PC-9 (cell line): ENCODE measurements around the gene ANKDD1A. TPM values are rescaled to one million over a fixed set of nuclear protein-coding genes. Genes with fewer than 3 reads are reported as not detected.

Source experiments
- BruUV-seq: library from RNA; stranded (reverse); fragments of 400-500 nt; replicated peaks from 2 replicates; lab custom pipeline; 2021; lab: Mats Ljungman, UMichigan
- CTCF ChIA-PET: fragments of 300-600 bp; sonication (Branson Sonifier 250); formaldehyde crosslinking; loops from one replicate; lab custom pipeline; 2022; ENCODE audit warnings: antibody characterized with exemption; lab: Charles Lee
- POLR2A ChIA-PET: fragments of 300-600 bp; sonication (Branson Sonifier 250); formaldehyde crosslinking; loops from one replicate; lab custom pipeline; 2022; ENCODE audit warnings: antibody characterized with exemption; ENCODE audit not compliant: unreplicated experiment; lab: Charles Lee
- DNase-seq, 2 experiments: peaks; one replicate each; pipeline versions ENCODE4 v3.0.0 to v3.0.0-alpha.2; 2015 to 2022; ENCODE audit warnings: mixed read lengths in 1 of 2
- H2AFZ ChIP-seq: fragments of 200-600 bp; sonication (generic); 2 replicates; pipeline ENCODE4 v1.8.1; 2017; ENCODE audit warnings: antibody characterized with exemption
- H3F3A ChIP-seq: fragments of 200-600 bp; sonication (generic); 2 replicates; pipeline ENCODE4 v1.8.1; 2017; ENCODE audit warnings: antibody characterized with exemption, mild to moderate bottlenecking, low read depth; ENCODE audit not compliant: insufficient read depth
- H3K27ac ChIP-seq: fragments of 200-600 bp; sonication (generic); 2 replicates; pipeline ENCODE4 v1.6.1; 2016; ENCODE audit warnings: mixed run types
- H3K27me3 ChIP-seq: fragments of 200-600 bp; sonication (generic); 2 replicates; pipeline ENCODE4 v1.6.1; 2016; ENCODE audit warnings: low read depth, mixed run types; ENCODE audit not compliant: insufficient read depth
- H3K36me3 ChIP-seq: fragments of 200-600 bp; sonication (generic); 2 replicates; pipeline ENCODE4 v1.6.1; 2016; ENCODE audit warnings: low read depth, mixed run types
- H3K4me1 ChIP-seq: fragments of 200-600 bp; sonication (generic); replicated peaks from 2 replicates; pipeline ENCODE4 v1.6.1; 2016; ENCODE audit warnings: mixed run types; ENCODE audit not compliant: insufficient read depth
- H3K4me2 ChIP-seq: fragments of 200-600 bp; sonication (generic); 2 replicates; pipeline ENCODE4 v1.6.1; 2017; ENCODE audit warnings: mixed run types
- H3K4me3 ChIP-seq: fragments of 200-600 bp; sonication (generic); 2 replicates; pipeline ENCODE4 v1.6.1; 2016; ENCODE audit warnings: mixed run types
- H3K79me2 ChIP-seq: fragments of 200-600 bp; sonication (generic); 2 replicates; pipeline ENCODE4 v1.6.1; 2017; ENCODE audit warnings: low read depth, mixed run types
- H3K9me2 ChIP-seq: fragments of 200-600 bp; sonication (generic); 2 replicates; pipeline ENCODE4 v1.8.1; 2017; ENCODE audit warnings: mild to moderate bottlenecking; ENCODE audit not compliant: insufficient read depth
- H3K9me3 ChIP-seq: fragments of 200-600 bp; sonication (generic); 2 replicates; pipeline ENCODE4 v1.8.1; 2016; ENCODE audit warnings: low read depth; ENCODE audit not compliant: insufficient read depth
- H4K20me1 ChIP-seq: fragments of 200-600 bp; sonication (generic); 2 replicates; pipeline ENCODE4 v1.8.1; 2017; ENCODE audit not compliant: insufficient read depth
- EZH2 ChIP-seq: fragments of 200-600 bp; sonication (generic); IDR thresholded peaks from 2 replicates; pipeline ENCODE4 v1.8.0; 2017; ENCODE audit warnings: antibody characterized with exemption, low read depth
- intact Hi-C: fragments of 100-400 bp; cut with micrococcal nuclease; formaldehyde crosslinking; loops from one replicate; pipeline ENCODE4 v1.10.0; 2022; ENCODE audit not compliant: unreplicated experiment
- total RNA-seq: library from RNA; stranded (reverse); gene quantifications from 2 replicates; pipeline ENCODE4 v1.2.3, GENCODE V29; 2021
- TF ChIP-seq, protein P1 (sequence below): fragments of 200-600 bp; sonication (generic); conservative IDR thresholded peaks from 2 replicates; pipeline ENCODE4 v1.6.1; 2017; ENCODE audit warnings: mixed run types, antibody characterized with exemption, mild to moderate bottlenecking, moderate library complexity

ANKDD1A gene
- total RNA-seq, 1 experiment from 2014 or later = 14.2 TPM

DNA sequence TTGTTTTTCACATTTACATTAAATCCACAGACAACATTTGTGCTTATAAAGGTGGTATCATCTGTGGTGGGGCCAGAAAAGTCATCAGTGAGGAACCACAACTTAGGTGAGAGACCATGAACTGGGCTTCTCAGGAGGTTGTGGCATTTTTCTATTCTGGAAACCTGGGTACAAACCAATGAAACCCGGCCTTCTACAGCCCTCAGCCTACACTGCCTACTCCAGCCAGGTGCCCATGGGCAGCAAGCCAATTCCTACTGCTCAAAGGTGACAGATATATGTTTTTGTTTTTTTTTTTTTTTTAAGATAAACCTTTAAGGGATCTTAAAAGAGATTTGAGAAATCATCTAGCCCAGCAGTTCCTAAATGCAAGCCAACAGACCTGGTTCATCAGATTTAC is 57.7 kb downstream of the ANKDD1A start:
- H3K27ac ChIP-seq = no peak overlapping the region
- DNase-seq = no peak
- no TSS peak for BruUV-seq
- TF ChIP-seq, protein P1, sequence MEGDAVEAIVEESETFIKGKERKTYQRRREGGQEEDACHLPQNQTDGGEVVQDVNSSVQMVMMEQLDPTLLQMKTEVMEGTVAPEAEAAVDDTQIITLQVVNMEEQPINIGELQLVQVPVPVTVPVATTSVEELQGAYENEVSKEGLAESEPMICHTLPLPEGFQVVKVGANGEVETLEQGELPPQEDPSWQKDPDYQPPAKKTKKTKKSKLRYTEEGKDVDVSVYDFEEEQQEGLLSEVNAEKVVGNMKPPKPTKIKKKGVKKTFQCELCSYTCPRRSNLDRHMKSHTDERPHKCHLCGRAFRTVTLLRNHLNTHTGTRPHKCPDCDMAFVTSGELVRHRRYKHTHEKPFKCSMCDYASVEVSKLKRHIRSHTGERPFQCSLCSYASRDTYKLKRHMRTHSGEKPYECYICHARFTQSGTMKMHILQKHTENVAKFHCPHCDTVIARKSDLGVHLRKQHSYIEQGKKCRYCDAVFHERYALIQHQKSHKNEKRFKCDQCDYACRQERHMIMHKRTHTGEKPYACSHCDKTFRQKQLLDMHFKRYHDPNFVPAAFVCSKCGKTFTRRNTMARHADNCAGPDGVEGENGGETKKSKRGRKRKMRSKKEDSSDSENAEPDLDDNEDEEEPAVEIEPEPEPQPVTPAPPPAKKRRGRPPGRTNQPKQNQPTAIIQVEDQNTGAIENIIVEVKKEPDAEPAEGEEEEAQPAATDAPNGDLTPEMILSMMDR = no peak
- TF ChIP-seq EZH2 = no peak
- H3K36me3 ChIP-seq = peaks cover 5% of the 10 kb centered on the region; the same call in 1 of the 2 replicates
- no peaks in the 10 kb centered on the region for H3K79me2 ChIP-seq
- H2AFZ ChIP-seq = no peak overlapping the region
- intact Hi-C loops = no loop called here
- no peaks in the 10 kb centered on the region for H4K20me1 ChIP-seq
- H3K9me3 ChIP-seq = no peaks in the 10 kb centered on the region
- no peak overlapping the region for H3K4me3 ChIP-seq
- no peak overlapping the region for H3K4me2 ChIP-seq
- H3F3A ChIP-seq = no peaks in the 10 kb centered on the region
- ChIA-PET CTCF (no interaction called here), POLR2A (no interaction called here)
- no peaks in the 10 kb centered on the region for H3K27me3 ChIP-seq
- no peaks in the 10 kb centered on the region for H3K9me2 ChIP-seq
- H3K4me1 ChIP-seq = no peaks in the 10 kb centered on the region

- no peaks in the 10 kb centered on the region for H3K79me2 ChIP-seq
- no peaks in the 10 kb centered on the region for H3K36me3 ChIP-seq
- BruUV-seq = no TSS peak
- no peak overlapping the region for H3K4me2 ChIP-seq
- no peak for DNase-seq
- H3F3A ChIP-seq = no peaks in the 10 kb centered on the region
- H4K20me1 ChIP-seq = no peaks in the 10 kb centered on the region
- no peak overlapping the region for H3K27ac ChIP-seq
- no peaks in the 10 kb centered on the region for H3K9me3 ChIP-seq
- no peaks in the 10 kb centered on the region for H3K9me2 ChIP-seq
- ChIA-PET CTCF (no interaction called here), POLR2A (no interaction called here)
- no peaks in the 10 kb centered on the region for H3K27me3 ChIP-seq
- H2AFZ ChIP-seq = no peak overlapping the region
- H3K4me1 ChIP-seq = no peaks in the 10 kb centered on the region
- intact Hi-C loops = no loop called here
- TF ChIP-seq EZH2 = no peak
- TF ChIP-seq, protein P1 = no peak
- H3K4me3 ChIP-seq = no peak overlapping the region
These were observed 59.0 kb downstream of the ANKDD1A start for GRCh38 chr15:64970698-64971097.

- no peak overlapping the region for H3K4me2 ChIP-seq
- no peaks in the 10 kb centered on the region for H4K20me1 ChIP-seq
- intact Hi-C loops = no loop called here
- H3K27me3 ChIP-seq = no peaks in the 10 kb centered on the region
- no TSS peak for BruUV-seq
- ChIA-PET POLR2A (interaction anchor here (0.6 kb wide), 1 partner anchor 80 kb away, joined by 5 read pairs; no protein-coding TSS in a partner anchor), CTCF (no interaction called here)
- TF ChIP-seq, protein P1 = no peak
- no peak for TF ChIP-seq EZH2
- no peak overlapping the region for H2AFZ ChIP-seq
- H3K4me3 ChIP-seq = no peak overlapping the region
- no peaks in the 10 kb centered on the region for H3K9me3 ChIP-seq
- H3F3A ChIP-seq = no peaks in the 10 kb centered on the region
- no peak for DNase-seq
- H3K9me2 ChIP-seq = no peaks in the 10 kb centered on the region
- no peak overlapping the region for H3K27ac ChIP-seq
- H3K79me2 ChIP-seq = no peaks in the 10 kb centered on the region
- no peaks in the 10 kb centered on the region for H3K4me1 ChIP-seq
- H3K36me3 ChIP-seq = 0 out of 2 replicates have a peak, but pooled peaks cover 6% of the 10 kb centered on the region
These were observed 63.7 kb downstream of the ANKDD1A start for GRCh38 chr15:64975390-64975789.
